ENCODE data around the gene TMPRSS7. TPM values are rescaled to one million over a fixed set of nuclear protein-coding genes. Genes with fewer than 3 reads are reported as not detected.
"Not testable (repeated sequence)": the region's sequence is repeated elsewhere in the genome, so short reads cannot be mapped to it uniquely, and the experiment has no call there.

Gene TMPRSS7
- total RNA-seq, 1 donor from 2014 or later, result not detected

DNA sequence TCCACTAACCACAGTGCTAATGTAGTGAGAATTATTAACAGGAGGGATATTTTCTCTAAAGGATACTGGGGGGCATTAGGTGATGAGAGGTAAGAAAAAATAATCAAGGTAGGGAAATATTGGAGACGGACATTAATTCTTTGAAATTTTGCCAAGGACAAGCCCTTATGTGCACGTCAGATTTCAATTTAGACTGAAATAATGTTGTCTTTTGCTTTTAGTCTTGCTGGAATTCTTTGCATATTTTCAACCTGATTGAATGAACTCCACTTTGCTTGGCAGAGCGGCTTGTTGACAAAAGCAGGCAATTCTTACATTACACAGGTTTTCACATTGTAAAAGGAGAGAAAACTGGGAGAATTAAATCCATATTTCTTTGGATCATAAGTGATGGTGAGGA is 26.6 kb downstream of the TMPRSS7 start:
- no peak for DNase-seq

DNA sequence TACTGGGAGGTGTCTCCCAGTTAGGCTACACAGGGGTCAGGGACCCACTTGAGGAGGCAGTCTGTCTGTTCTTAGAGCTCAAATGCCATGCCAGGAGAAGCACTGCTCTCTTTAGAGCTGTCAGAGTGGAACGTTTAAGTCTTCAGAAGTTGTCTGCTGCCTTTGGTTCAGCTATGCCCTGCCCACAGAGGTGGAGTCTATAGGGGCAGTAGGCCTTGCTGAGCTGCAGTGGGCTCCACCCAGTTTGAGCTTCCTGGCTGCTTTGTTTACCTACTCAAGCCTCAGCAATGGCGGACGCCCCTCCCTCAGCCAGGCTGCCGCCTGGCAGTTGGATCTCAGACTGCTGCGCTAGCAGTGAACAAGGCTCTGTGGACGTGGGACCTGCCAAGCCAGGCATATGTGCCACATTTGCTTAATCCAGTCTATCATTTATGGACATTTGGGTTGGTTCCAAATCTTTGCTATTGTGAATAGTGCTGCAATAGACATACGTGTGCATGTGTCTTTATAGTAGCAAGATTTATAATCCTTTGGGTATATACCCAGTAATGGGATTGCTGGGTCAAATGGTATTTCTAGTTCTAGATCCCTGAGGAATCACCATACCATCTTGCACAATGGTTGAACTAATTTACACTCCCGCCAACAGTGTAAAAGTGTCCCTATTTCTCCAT is 38.0 kb downstream of the TMPRSS7 start:
- not testable (repeated sequence) for DNase-seq

DNA sequence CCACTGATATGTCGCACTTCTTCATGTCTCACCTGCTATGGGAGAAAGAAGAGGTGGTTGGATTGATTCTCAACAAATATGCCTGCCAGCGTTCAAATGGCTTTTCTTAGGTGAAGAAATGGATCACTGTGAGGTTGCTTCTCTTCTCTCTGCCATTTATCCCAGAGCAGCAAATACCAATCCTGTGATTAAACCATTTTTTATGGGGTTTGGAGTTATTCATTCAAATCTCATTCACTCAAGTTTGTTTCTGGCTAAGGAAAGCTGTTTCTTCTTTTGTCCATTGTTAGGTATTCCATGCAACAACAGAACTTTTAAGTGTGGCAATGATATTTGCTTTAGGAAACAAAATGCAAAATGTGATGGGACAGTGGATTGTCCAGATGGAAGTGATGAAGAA is 39.5 kb downstream of the TMPRSS7 start:
- DNase-seq, result no peak

DNA sequence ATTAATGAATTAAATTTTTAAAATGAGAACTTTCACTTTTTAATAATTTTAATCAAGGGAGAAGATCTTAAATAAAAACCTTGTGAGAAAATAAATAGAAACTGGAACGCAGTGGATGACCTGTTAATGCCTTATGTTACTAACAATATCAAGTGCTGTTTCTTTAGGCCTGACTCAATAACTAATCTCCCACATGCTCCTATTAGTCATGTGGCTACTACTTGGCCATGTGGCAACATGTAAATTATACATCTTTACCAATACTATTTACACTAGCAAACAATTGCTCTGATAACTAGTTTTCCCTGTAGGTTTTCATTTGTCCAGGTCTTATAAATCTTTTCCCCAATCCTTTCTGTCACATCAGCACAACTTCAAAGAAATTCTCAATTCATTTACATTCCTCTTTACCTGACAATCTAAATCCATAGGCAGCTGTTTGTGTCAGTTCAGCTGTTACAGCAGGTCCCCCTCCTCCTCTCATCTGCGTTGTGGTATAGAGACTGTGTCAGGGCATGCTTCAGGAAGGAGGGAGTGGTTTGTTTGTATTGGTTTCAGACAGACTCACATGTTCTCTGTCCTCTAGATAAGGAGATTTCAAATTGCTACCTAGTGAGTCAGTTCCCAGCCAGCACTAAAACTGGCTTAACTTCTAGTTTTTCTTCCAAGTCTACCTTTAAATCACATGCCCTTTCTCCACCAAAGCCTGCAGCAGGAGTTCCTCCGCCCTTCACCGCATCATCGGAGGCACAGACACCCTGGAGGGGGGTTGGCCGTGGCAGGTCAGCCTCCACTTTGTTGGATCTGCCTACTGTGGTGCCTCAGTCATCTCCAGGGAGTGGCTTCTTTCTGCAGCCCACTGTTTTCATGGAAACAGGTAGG is 40.3 kb downstream of the TMPRSS7 start:
- DNase-seq, result peak; percentile 72

DNA sequence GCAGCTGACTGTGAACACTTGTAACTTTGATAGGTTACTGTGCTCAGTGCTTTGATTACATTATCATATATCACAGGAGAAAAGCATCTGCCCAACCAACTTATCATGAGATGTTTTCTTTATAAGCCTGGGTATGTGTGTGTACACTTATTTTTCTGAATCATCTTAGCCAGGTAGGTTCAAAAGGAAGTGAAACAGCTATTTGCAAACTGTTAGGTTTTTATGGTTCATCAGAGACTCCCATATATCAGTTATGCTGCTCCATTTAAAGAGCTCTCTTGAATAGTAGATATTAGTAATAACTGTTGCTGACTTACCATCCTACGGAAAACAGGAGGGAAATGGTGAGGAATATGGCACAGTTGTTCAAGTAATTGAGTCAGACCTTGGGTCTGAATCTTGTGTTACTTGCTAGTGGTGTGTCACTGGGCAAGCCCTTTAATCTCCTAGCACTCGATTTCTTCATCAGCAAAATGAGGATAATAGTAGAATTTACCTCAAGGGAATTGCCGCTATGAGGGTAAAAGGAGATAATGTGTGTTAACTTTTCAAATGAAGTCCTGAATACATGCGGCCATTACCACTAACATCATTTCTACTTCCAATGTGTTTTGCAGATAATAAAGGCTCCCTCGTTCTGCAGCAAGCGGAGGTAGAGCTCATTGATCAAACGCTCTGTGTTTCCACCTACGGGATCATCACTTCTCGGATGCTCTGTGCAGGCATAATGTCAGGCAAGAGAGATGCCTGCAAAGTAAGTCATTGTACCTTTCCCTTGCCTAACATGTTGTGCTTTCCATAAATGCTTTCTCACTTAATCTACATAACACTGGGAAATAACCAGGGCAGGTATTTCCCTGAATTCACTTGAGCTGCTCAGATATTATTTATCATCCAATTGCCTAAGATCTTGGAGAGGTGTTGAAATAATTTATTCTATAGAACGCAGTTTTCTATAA is 43.9 kb downstream of the TMPRSS7 start:
- DNase-seq, result no peak

DNA sequence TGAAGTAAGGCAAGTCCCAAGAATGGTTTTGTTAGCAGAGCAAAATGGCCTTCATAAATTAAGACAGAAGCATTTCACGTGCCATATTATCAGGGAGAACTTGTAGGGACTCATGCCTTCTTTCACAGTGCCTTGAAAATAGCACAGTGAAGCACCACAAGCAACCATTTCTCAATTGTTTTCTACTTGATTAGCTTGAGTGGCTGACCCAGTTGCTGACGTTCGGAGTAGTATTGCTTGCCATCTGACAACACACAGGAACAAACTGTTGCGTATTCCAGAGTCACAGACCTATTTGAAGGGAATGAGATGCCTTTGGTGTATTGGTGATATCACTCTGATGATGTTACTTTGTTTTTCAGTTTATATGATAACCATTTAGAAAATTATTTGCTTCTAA is 48.7 kb downstream of the TMPRSS7 start:
- DNase-seq, result no peak

DNA sequence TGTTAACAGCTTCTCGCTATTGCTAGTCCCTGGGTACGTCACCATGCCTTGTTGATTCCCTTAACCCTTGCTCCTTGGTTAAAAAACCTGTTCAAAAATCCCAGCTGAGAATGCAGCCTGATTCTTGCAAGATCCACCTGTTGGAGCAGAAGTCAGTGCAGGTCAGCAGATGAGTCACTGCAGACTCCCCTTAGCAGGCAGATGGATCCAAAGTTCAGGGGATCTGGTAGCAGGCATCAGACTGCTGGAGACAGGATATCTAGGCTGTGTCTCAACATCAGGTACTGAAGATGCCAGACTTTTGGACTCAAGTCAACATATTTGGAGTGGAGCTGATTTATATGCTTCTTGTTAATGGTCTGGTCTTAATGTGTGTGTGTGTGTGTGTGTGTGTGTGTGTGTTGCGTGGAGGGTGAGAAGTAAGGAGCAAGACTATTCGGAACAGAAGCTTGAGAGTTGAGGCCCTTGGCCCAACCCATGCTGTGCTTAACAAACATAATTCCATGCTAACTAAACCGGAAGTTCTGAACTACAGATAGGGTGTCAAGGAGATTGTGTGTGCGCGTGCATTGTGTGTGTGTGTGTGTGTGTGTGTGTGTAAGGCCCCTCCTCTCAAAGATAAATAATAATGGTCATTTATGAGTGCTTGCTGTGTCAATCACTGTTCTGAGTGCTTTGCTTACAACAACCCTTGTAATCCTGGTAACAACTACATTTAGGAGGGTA is 50.6 kb downstream of the TMPRSS7 start:
- no peak for DNase-seq

DNA sequence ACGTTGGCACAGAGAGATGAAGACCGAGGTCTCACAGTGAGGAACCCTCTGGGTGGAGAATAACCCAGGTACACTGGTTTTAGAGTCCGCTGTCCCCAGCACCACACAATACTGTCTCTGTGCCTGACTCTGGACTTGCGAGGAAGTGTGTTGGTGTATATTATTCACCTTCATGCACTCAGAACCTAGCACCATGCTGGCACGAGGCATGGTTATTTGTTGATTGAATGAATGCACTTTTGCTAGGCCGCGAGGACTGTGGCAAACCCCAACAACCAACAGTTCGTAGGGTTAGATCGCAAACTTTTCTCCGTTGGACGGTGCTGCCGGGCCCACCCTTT is 51.2 kb downstream of the TMPRSS7 start:
- no peak for DNase-seq

DNA sequence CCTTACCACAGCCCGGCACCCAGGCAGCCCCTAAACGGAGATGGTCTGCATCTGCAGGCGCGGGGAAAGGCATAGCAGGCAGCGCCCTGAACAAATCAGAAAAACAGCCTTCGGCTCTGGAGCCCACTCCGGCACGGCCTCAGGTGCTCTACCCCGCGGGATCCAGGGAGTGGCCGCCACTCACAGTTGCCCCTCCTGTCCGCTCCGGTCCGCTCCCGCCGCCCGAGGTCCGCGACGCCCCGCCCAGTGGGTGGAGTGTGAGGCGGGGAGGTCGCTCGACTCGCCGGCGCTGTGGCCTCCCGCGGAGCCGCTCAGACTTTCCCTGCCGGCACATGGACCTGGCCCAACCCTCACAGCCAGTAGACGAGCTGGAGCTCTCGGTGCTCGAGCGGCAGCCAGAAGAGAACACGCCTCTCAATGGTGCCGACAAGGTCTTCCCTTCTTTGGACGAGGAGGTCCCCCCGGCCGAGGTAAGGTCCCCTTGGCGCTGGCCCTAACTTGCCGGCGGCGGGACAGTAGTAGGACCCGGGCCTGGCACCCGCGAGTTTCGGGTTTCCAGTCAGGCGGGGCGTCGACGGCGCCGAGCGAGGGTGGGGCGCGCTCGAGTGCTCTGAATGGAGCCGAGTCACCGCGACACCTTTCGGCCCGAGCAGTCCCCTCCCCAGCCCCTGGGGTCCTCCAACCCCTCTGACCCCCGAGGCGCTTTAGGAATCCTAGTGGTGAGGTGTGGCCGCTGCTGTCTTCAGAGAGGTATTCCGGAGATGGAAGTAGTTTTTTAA is 51.7 kb downstream of the TMPRSS7 start, which contains the start of gene C3orf52:
TSS of gene C3orf52 (plus strand) at position 314 of the 779 bp plus-strand sequence. CDS start at position 333, 19 bp downstream.
- DNase-seq, result peak; percentile 77

DNA sequence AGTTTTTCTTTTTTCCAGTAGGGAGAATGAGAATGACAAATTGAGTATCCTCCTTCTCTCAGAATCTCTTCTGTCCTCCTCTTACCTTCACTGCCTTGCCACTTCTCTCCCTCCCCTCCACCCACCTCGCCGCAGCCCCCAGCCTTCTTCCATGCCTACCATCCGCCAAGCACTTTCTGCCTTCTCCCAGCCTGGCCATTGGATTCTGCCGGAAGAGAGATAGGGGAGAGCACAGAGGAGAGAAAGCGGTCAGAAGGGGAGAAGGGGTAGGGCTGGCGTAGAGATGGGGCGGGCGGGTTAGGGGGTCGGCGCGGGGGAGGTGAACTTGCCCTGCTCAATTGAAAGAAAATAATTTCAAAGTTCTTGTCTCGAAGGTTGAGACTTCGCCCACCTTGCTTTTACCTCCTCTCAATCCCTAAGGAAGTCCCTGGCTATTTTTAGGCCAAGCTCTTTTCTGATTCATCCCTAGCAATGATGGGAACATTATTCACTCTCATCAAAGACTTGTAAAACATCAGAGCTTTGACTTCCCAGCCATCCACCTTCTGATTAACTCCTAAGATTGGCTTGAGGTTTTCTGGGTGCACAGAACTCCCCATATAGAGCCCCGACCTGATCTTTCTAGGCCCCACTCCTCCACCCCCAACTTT is 52.5 kb downstream of the TMPRSS7 start:
- DNase-seq, result peak; percentile 29

DNA sequence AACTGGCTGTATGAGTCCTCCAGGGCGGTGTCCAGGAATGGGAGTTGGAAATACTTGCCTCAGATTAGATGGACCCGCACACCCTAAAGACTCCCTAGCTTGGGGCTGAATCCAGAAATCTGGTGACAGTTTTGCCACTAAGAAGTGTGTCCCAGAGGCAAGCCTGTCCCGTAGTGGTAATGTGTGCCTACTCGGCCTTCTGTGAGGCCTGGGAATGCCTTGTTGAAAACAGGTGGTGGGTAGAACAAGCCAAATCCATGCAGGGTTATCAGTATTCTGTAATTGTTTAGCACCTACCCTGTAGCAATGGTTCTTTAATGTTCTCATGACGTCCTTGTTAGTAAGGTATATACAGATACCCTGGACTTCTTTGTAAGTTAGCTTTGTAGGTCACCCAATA is 53.2 kb downstream of the TMPRSS7 start:
- no peak for DNase-seq

DNA sequence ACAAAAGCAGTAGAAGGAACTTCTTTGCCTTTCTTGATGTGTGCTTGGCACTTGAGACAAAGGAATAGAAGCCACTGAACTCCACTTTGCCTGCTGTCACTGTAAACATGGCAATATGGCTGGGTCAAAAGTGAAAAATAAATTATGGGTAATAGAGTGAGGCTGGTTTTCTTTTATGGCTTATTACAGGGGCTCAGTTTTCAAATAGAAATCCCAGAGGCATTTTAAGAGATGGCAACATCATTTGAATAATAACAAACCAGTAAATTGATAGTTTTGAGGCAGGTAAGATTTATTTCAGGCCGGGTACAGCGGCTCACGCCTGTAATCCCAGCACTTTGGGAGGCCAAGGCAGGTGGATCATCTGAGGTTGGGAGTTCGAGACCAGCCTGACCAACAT is 54.4 kb downstream of the TMPRSS7 start:
- DNase-seq, result no peak

DNA sequence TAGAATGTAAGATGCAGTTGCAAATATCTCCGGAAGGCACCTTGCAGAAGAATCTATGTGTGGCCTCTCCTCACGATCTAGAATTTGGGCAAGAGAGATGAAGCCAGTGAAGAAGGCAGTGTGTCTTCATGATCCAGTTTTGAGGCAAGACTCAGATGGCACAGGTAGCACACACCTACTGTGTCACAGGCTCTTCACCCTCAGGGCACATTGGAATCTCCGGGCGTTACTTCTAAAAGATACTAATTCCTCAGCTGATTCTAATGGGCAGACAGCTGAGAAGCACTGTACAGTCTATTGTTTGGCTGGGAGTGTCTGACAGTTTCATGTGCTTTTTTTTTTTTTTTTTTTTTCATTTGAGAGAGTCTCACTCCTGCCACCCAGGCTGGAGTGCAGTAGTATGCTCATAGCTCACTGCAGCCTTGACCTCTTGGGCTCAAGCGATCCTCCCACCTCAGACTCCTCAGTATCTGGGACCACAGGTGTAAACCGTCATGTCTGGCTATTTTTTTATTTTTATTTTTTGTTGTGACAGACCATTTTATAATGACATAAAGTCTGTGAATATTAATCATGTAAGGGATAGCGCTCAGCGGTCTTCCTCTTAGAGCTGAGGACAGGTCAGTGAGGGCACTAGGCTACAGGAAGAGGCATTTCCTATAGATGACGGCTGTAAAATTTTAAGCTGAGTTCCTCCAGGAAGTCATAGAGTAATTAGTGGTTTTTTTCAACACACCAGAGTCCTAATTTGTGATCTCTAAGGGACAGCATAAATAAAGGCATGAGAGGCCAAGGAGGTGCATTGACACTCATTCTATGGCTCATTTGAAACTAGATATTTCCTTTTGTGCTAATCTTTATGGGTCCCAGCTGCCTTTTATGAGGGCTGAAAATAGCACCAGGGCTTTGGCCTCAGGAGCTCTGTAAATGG is 55.7 kb downstream of the TMPRSS7 start:
- DNase-seq, result peak; percentile 14

DNA sequence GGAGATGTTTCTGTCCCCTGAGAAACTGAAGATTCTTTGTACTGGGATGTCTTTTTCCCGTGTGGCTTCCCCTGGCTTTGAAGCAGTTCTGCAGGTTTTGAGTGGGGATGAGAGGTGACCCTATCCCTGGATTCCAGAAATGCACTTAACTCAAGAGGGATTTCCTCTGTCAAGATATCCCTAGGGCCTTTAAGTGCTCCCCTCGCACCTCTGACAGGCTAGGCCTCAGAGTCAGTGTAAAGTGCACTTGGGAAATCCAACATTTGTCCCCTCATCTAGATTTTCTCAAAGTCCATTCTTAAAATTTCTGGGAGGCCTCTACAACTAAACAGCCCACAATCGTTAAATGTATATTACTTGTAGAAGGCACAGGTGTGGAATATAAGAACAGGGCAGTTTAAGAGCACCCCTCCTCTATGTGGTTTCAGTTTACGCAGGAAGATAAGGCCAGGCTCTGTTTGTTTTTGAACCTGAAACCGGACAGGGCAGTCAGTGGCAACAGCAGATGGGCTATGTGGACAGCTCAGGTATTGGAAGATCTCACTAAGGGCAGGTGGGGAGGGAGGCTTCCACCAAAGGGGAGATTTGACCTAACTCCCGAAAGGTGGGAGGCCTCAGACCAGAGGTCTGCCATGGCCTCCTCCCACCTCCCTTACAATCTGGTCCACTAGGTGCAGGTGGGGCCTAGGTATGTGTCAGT is 56.5 kb downstream of the TMPRSS7 start:
- no peak for DNase-seq

DNA sequence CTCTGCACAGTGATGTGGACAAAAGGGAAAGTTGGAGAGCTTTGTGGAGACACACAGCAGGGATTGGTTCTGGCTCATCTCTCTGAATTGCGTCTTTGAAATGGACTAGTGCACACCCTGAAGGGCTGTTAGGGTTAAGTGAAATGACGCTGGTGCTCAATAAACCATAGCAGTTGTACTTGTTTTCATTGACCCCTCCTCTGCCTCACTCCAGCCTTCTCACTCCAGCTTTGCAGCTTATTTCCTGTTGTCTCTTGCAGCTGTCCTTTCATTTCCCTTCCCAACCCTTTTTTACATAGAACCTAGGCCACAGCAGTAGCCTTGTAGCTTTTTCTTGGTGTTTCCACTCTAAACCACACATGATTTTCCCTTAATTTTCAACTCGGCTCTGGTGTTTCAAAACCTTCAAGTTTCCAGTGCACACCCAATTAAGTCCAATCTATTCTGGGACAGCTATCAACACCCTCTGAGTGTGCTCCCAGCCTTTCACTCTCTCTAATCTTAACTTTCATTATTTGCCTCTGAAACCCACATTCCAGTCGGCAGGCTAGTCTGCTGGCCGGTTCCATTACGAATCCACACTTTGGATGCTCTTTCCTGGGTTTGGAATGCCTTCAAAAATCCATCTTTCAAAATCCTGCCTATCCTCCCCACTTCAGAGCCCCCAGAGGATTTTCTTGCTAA is 58.1 kb downstream of the TMPRSS7 start:
- DNase-seq, result no peak

DNA sequence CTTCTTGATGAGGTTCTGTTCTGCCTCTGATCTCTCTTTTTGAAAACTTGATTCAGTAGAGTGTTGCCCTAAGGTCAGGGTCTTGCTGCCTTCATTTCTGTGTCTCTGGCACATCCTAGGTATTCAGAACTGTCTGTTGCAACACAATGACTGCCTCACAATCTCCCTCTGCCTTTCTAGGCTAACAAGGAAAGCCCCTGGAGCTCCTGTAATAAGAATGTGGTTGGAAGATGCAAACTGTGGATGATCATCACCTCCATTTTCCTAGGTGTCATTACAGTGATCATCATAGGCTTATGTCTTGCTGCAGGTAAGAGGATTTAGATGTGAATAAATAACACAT is 58.6 kb downstream of the TMPRSS7 start:
- no peak for DNase-seq

DNA sequence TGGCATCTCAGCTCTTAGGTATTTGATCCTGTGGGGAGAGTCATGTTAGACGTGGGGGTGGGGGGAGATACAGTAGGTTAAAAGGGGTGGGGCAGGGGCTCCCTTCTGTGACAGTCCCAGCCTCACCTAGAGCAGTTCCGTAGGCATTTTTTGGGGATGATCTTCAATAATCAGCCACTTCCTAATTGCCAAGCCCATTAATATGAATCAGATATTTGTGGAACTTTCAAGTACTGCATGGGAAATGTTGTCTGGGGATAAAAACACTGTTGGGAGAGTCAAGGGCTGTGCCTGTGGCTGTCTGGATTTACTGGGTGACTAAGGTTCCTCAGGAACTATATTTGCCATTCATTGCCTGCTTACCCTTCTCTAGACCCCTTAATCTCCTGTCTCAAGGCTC is 61.2 kb downstream of the TMPRSS7 start:
- DNase-seq, result no peak

DNA sequence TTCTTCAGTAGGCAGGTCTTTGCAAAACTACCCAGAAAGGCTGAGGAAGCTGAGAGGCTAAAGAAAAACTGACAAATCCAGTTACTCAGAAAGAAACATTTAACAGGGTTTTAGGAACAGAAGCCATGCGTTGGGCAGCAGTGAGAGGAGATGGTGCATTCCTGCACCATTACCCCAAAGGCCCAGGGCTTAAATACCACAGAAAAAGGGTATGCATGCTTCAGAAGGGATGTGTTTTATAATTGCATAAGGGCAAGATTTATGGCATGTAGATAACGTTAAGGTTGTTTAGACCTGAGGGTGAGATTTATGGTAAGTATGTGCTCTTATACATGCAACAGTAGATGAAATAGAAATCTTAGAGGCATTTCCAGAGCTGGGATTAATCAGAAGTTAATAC is 61.6 kb downstream of the TMPRSS7 start:
- DNase-seq, result no peak

DNA sequence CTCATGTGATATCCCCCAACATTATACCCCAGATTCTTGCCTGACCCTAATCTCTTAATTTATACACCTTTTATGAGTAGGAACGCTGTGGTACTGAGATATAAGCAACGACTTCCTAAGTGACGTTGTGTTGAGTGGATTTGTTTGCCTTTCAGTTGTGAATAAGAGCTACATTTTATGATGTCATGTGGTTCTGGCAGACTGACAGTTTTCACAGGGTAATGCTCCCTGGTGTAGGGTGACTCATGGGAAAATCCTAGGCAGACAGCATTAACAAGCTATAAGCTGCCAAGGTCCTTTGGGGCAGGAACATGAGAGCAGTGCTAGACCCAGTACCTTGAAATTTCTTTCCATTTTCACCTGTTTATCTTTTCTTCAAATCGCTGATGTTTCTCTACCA is 62.8 kb downstream of the TMPRSS7 start:
- peak; percentile 98 for DNase-seq

All from dermis blood vessel endothelial cell (primary cell).